22Rv1 (cell line): ENCODE measurements around the gene GPR179.
"Not testable (repeated sequence)": the region's sequence is repeated elsewhere in the genome, so short reads cannot be mapped to it uniquely, and the experiment has no call there.

ENCODE experiments used
- H3K27ac ChIP-seq: fragments of 450-650 bp; 2 replicates; pipeline ENCODE4 v1.5.1; 2017
- ZFX ChIP-seq: fragments of 450-650 bp; IDR thresholded peaks from 2 replicates; pipeline ENCODE4 v1.6.1; 2017; ENCODE audit warnings: antibody characterized with exemption, borderline replicate concordance
- TF ChIP-seq, protein P1 (sequence below): fragments of 450-650 bp; IDR thresholded peaks from 2 replicates; pipeline ENCODE4 v1.5.1; 2017; ENCODE audit warnings: mild to moderate bottlenecking

The GPR179 gene

DNA sequence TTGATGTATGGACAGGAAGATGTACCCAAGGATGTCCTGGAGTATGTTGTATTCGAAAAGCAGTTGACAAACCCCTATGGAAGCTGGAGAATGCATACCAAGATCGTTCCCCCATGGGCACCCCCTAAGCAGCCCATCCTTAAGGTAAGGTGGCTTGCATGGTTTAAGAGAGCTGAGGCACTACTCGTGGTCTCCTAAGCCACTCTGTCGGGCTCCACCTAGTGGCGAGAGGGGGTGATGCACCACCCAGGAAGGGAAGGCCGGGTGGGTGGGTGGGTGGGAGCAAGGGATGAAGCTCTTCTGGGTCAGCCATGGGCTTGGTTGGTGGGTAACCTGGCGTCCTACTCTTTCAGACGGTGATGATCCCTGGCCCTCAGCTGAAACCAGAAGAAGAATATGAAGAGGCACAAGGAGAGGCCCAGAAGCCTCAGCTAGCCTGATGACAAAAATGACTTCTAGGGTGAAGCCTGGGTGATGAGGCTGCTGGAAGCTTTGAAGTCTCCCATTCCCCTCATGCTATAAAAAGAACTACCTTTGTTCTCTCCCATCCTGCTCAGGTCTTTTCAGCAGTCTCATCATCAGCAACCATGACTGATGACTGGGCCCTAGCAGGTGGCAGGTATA lies 21.5 kb downstream of the GPR179 start:
- no peak for TF ChIP-seq ZFX
- TF ChIP-seq, protein P1, sequence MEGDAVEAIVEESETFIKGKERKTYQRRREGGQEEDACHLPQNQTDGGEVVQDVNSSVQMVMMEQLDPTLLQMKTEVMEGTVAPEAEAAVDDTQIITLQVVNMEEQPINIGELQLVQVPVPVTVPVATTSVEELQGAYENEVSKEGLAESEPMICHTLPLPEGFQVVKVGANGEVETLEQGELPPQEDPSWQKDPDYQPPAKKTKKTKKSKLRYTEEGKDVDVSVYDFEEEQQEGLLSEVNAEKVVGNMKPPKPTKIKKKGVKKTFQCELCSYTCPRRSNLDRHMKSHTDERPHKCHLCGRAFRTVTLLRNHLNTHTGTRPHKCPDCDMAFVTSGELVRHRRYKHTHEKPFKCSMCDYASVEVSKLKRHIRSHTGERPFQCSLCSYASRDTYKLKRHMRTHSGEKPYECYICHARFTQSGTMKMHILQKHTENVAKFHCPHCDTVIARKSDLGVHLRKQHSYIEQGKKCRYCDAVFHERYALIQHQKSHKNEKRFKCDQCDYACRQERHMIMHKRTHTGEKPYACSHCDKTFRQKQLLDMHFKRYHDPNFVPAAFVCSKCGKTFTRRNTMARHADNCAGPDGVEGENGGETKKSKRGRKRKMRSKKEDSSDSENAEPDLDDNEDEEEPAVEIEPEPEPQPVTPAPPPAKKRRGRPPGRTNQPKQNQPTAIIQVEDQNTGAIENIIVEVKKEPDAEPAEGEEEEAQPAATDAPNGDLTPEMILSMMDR, result peak; percentile 85
- no peak overlapping the region for H3K27ac ChIP-seq

DNA sequence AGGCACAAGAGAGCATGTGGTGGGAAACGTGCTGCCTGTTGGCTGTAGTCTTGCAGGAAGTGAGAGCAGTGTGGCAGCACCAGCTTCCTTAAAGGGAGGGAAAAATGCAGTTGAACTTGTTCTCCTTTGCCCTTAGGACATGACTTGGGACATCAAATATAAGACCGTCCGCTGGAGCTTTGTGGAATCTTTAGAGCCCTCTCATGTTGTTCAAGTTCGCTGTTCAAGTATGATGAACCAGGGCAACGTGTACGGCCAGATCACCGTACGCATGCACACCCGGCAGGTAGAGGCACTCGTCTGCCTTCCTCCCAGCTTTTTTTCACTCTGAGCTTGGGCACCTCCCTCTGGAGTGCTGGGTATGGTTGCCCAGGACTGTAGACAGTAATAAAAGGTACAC lies 23.3 kb downstream of the GPR179 start:
- peak overlapping the region; percentile 88 for H3K27ac ChIP-seq
- TF ChIP-seq ZFX, result no peak
- TF ChIP-seq, protein P1, result peak; percentile 21

DNA sequence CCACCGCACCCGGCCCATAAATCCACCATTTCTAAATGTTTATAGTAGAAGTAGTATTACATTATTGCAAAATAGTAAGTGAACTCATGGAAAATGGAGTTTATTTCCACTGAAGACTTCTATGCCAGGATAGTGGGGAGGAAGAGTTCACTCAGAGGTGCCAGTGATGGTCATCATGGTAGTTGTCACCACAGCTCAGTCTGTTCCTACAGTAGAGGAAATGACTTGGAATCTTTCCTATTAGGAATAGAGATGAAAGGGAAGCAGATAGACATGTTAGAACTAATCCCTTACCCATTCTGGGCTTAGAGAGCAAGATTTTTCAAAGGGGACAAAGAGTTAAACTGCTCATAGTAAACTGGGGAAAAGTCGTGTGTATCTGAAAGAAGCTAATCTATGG lies 26.7 kb downstream of the GPR179 start:
- H3K27ac ChIP-seq, result no peak overlapping the region
- TF ChIP-seq, protein P1, result no peak
- no peak for TF ChIP-seq ZFX

DNA sequence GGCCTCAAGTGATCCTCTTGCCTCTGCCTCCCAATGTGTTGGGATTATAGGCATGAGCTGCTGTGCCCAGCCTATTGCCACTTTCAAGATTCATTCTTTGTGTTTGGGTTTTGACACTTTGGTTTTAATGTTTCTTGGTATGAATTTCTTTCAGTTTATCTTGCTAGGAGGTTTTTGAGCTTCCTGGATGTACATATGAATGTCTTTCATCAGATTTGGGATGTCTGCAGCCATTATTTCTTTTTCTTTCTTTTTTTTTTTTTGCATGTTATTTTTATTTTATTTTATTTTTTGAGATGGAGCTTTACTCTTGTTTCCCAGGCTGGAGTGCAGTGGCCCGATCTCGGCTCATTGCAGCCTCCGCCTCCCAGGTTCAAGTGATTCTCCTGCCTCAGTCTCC lies 28.3 kb downstream of the GPR179 start:
- TF ChIP-seq, protein P1, result no peak
- TF ChIP-seq ZFX, result no peak
- H3K27ac ChIP-seq, result no peak overlapping the region

DNA sequence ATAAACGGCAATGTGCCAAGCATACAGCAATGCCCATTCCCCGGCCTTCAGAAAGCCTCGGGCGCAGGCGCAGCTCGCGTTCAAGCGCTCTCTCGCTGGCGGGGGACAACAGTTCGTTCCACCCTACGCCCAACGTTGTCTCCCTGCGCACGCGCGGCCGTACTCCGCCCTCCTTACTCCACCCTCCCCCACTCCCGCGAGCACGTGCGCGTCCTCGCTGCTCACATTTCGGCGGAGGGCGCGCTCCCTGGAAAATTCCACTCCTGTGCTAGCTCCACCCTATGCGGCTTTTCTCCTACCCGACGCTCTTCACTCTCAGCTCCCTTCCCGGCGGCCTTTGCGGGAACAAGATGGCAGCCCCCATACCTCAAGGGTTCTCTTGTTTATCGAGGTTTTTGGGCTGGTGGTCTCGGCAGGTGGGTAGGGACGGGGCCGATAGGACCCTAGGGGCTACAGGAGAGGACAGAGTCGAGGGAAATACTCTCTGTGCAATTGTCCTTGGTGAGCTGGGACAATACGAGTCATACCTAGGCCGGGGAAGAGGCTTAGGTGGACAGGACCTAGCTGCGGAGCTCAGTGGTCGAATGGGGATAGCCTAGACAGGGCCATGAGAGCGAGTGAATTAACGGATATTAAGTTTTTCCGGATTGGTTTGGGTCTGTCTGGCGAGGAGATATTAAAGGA lies 46.8 kb downstream of the GPR179 start, which contains the start of gene MRPL45:
Gene MRPL45, plus strand, starts transcription at position 335 of the 684 bp plus-strand sequence. Its CDS starts 16 bp downstream, at position 351.
- H3K27ac ChIP-seq, result peak within 1 kb of the TSS; percentile 57

DNA sequence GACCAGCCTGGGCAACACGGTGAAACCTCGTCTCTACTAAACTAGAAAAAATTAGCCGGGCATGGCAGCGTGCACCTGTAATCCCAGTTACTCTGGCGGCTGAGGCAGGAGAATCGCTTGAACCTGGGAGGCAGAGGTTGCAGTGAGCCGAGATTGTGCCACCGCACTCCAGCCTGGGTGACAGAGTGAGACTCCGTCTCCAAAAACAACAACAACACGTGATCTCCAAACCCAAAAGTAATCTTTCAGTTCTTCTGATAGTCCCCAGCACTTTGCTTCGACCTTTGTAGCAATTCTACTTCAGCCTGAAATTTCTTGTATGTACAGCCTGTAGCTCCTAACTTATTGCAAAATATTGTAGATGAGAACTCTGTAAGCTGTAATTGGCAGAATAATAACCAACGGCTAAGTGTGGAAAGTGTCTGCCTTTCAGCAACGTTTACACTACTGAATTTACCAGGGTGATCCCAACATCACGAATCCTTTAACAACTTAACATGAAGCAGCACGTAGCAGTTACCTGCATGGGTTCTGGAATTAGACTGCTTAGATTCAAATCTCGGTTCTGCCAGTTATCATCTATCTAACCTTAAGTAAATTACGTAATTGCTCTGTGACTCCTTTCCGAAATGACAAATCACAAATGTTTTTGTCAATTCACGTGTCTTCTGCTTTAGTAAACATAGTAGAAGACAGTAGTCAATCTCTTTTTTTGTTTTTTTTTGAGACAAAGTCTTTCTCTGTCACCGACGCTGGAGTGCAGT lies 48.0 kb downstream of the GPR179 start:
- H3K27ac ChIP-seq, result peak overlapping the region; percentile 57

DNA sequence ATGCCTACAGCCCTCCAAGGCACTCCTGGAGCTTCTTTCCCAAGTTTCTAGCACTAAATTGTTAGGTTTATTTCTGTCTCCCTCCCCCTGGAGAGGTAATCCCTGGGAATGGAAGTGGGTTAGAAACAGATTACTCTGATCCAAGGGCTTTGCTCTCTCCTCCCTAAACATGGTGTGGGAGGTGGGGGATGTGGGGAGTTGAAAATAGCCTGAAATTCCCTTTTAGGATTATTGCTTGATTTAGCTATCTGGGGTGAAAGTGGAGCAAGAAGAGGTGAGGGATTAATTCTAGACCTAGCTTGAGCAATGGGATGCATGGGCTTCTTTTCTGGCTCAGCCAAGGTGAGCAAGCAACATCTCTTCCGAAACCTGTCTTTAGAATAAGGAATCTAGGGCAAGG lies 54.0 kb downstream of the GPR179 start:
- H3K27ac ChIP-seq, result not testable (repeated sequence)

DNA sequence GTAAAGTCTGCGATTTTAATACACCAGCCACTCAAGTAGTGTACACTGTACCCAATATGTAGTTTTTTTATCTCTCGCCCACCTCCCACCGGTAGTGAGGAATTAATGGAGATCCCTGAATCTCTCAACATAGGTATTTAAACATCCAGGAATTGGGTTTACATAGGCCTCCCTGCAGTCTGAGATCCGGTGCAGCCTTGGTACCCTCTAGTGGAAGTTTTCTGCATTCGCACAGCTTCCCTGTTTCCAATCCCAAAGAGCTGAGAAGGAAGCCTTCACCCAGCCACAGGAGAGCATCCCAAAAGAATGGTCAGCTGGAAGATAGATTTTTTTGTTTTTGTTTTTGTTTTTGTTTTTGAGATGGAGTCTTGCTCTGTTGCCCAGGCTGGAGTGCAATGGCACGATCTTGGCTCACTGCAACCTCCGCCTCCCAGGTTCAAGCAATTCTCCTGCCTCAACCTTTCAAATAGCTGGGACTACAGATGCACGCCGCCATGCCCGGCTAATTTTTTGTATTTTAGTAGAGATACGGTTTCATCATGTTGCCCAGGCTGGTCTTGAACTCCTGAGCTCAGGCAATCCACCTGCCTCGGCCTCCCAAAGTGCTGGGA lies 55.4 kb downstream of the GPR179 start:
- TF ChIP-seq, protein P1, result peak; percentile 34
- not testable (repeated sequence) for H3K27ac ChIP-seq

DNA sequence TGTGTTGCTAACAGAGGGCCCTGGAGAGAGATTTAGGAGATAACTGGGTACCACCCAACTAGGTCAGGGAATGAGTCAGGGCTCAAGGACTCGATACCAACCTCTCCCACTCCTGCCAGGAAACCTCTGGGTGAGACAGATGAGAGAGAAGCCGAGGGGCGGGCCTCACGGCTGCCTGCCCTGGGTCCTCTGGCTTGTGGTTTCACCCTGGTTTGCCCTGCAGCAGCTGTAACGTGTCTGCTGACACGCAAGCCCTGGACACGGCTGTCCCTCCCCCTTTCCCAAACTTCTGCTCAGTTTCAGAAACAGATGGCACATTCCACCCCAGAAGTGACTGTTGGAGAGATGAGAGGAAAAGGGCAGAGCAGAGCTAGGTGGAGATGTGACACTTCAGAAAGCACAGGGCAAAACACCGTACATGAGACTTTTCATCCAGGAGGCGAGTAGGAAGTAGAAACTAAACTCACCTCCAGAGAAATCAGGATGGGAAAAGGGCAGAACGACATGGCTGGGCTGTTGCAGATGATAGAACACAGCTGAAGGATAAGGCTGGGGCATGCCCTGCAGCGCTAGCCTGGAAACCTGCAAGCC lies 57.2 kb downstream of the GPR179 start:
- H3K27ac ChIP-seq, result not testable (repeated sequence)

DNA sequence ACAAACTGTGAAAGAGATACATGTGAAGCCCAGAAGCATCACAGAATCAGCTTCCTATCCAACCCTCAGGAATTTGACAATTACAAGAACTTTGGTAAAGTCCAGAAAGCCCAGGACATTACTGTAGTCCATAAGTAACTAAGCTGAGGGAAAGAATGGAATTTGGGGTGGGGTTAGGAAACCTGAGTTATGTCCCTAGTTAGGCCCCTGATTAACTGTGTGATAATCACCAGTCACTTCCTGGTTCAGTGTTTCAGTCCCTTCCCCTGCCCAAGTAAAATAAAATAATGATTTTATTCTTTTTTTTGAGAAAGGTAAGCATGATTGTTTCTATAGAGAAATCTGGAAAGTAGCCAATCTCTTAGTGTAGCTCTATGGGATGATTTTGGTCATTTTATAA lies 57.8 kb downstream of the GPR179 start:
- not testable (repeated sequence) for H3K27ac ChIP-seq
